SK-N-SH (cell line): ENCODE results near the gene WDR27.

ENCODE experiments used
- CHD2 ChIP-seq: fragments of 150-350 bp; IDR thresholded peaks from 2 replicates; pipeline ENCODE4 v1.6.1; 2018; ENCODE audit warnings: low read length; ENCODE audit not compliant: partially characterized antibody
- CTCF ChIP-seq: fragments of 200-600 bp; sonication (generic); IDR thresholded peaks from 2 replicates; pipeline ENCODE4 v1.6.1; 2017; ENCODE audit warnings: antibody characterized with exemption, mild to moderate bottlenecking, moderate library complexity
- GABPA ChIP-seq: IDR thresholded peaks from 2 replicates; pipeline ENCODE4 v1.4.0; 2012; ENCODE audit warnings: low read depth, mild to moderate bottlenecking
- NFIC ChIP-seq: IDR thresholded peaks from 2 replicates; pipeline ENCODE4 v1.4.0; 2012; ENCODE audit warnings: borderline replicate concordance
- POLR2AphosphoS5 ChIP-seq: IDR thresholded peaks from 2 replicates; pipeline ENCODE4 v1.6.1; 2012; ENCODE audit warnings: low read depth, low read length
- REST ChIP-seq: IDR thresholded peaks from 2 replicates; pipeline ENCODE4 v1.6.1; 2012; ENCODE audit warnings: mild to moderate bottlenecking, low read depth, low read length, moderate library complexity
- RFX5 ChIP-seq: IDR thresholded peaks from 2 replicates; pipeline ENCODE4 v1.6.1; 2012; ENCODE audit warnings: mild to moderate bottlenecking, improper control_type of control experiment, low read length
- TAF1 ChIP-seq: IDR thresholded peaks from 2 replicates; pipeline ENCODE4 v1.6.1; 2012; ENCODE audit warnings: low read depth, mild to moderate bottlenecking, low read length, moderate library complexity, borderline replicate concordance
- TEAD4 ChIP-seq: IDR thresholded peaks from 2 replicates; pipeline ENCODE4 v1.4.0; 2012; ENCODE audit warnings: mild to moderate bottlenecking, borderline replicate concordance; ENCODE audit not compliant: insufficient read depth
- USF2 ChIP-seq: fragments of 150-350 bp; IDR thresholded peaks from 2 replicates; pipeline ENCODE4 v1.6.1; 2017; ENCODE audit warnings: antibody characterized with exemption, low read length, low read depth, borderline replicate concordance

GRCh38 chr6:169669147-169669546, 32.7 kb downstream of the WDR27 start:
- TF ChIP-seq GABPA: no peak
- no peak for TF ChIP-seq CTCF
- TF ChIP-seq RFX5: no peak
- no peak for TF ChIP-seq REST
- TF ChIP-seq USF2: no peak
- TF ChIP-seq NFIC: no peak
- TF ChIP-seq TAF1: no peak
- TF ChIP-seq TEAD4: no peak
- TF ChIP-seq CHD2: no peak
- no peak for TF ChIP-seq POLR2AphosphoS5
